Loucy (cell line): ENCODE data around the gene CHD6.

ENCODE experiments used
- CTCF ChIP-seq: fragments of 200-600 bp; sonication (generic); conservative IDR thresholded peaks from 2 replicates; pipeline ENCODE4 v1.5.1; 2014; ENCODE audit warnings: mild to moderate bottlenecking, antibody characterized with exemption, low read length
- EZH2phosphoT487 ChIP-seq: fragments of 200-600 bp; IDR thresholded peaks from 2 replicates; pipeline ENCODE4 v1.6.1; 2018; ENCODE audit warnings: antibody characterized with exemption, mild to moderate bottlenecking, moderate library complexity, borderline replicate concordance

DNA sequence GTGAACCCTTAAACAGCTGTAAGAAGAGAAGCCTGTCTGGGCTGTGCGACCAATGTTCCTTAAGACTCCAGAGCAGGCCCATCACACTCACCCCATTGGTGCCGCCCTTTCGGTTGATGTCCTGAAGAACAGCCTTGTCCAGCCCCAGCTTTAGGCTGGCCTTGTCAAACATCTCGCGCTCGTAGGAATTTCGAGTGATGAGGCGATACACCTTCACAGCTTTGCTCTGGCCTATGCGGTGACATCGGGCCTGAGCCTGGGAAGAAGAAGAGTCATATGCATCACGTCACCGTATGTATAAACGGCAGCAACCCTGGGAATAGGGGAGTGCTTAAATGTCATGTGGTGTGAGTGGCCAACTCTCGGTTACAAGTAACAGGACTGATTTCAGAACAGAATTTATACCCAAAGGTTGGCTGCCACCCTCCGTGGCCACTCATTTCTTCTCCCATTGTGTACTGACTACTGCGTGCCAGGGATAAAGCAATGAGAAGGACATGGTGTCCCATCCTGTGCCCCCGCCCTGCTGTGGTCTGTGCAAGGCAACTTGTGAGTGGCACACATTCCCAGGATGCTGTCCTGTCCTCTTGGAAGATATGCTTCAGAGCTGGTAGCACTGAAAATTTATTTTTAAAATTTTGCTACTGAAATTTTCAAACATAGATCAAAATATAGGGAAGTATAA is 160.9 kb downstream of the CHD6 start:
- TF ChIP-seq CTCF = no peak
- TF ChIP-seq EZH2phosphoT487 = no peak
